Measurements from ENCODE around the gene GRM7. TPM values are rescaled to one million over a fixed set of nuclear protein-coding genes. Genes with fewer than 3 reads are reported as not detected.

GRM7 gene
- total RNA-seq, 1 experiment from 2014 or later, result not detected

DNA sequence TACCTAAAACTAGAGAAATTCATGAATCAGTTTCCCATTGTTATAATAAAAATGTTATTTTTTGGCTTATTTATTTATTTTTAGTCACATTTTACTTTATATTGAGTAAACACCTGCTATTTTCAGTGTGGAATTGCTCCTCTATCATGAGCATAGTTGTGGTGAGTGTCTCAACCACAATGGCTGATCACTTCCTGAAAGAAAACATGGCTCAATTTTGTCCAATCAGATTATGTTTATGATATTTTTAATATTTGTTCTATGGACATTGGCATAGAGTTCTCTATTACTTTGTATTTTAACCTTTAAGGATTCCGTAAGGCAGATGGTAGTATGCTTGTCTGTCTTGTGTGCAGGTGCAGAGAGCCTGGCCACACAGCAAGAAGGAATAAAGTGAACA is 16.2 kb upstream of the GRM7 start:
- Histone ChIP-seq H3K79me2 (ENCODE audit: insufficient read depth, low read length) (no peaks in the 10 kb centered on the region), H3K9me3 (ENCODE audit: control insufficient read depth in 1 of 2, insufficient read depth in 1 of 2, low read depth in 1 of 2, low read length in 2 of 2) (no peaks in the 10 kb centered on the region), H2AFZ (ENCODE audit: low read depth, low read length, poor library complexity, severe bottlenecking) (no peak overlapping the region), H3K9me2 (ENCODE audit: insufficient read depth) (no peaks in the 10 kb centered on the region), H3K4me3 (replicated peaks in 1 of 2; ENCODE audit: low read depth in 1 of 2, low read length in 2 of 2) (no peak overlapping the region), H3K9ac (ENCODE audit: low read length) (no peak overlapping the region), H3K27me3 (ENCODE audit: insufficient read depth, low read length) (no peaks in the 10 kb centered on the region), H3K4me2 (ENCODE audit: low read length) (no peak overlapping the region), H3K27ac (ENCODE audit: low read depth, low read length) (no peak overlapping the region), H4K20me1 (ENCODE audit: insufficient read depth) (no peaks in the 10 kb centered on the region), H3K36me3 (ENCODE audit: control insufficient read depth in 1 of 2, insufficient read depth in 2 of 2, low read length in 2 of 2) (no peaks in the 10 kb centered on the region), H3K4me1 (ENCODE audit: control insufficient read depth in 1 of 2, insufficient read depth in 2 of 2, low read length in 2 of 2) (no peaks in the 10 kb centered on the region)
- no TSS peak for BruUV-seq (replicated peaks)
- ChIA-PET RAD21 (ENCODE audit: low non-redundant PET in 1 of 2, low total read pairs in 2 of 2, uncharacterized antibody in 2 of 2, unreplicated experiment in 2 of 2) (no interaction called here), POLR2A (no interaction called here), CTCF (no interaction called here)
- no peak for DNase-seq (ENCODE audit: low read depth, low spot score)
- TF ChIP-seq FOSL1 (IDR thresholded peaks at IDR 0.05; ENCODE audit: low read depth) (no peak), REST (IDR thresholded peaks at IDR 0.05; ENCODE audit: low read depth) (no peak), SRF (IDR thresholded peaks at IDR 0.05; ENCODE audit: low read depth) (no peak), CTCF (IDR thresholded peaks at IDR 0.05 in 2 of 3, conservative IDR thresholded peaks at IDR 0.05 in 1 of 3; ENCODE audit: borderline replicate concordance in 1 of 3, insufficient read depth in 1 of 3, low read depth in 2 of 3, low read length in 2 of 3) (no peak), POLR2A (IDR thresholded peaks at IDR 0.05; ENCODE audit: borderline replicate concordance, extremely low read depth, insufficient read depth, insufficient read length) (no peak), TCF7L2 (IDR thresholded peaks at IDR 0.05; ENCODE audit: borderline replicate concordance, extremely low read depth, insufficient read depth, insufficient read length) (no peak), EGR1 (IDR thresholded peaks at IDR 0.05; ENCODE audit: low read depth) (no peak), ZNF274 (IDR thresholded peaks at IDR 0.05; ENCODE audit: low read depth, low read length) (no peak), RAD21 (IDR thresholded peaks at IDR 0.05; ENCODE audit: low read depth) (no peak), ELF1 (IDR thresholded peaks at IDR 0.05; ENCODE audit: borderline replicate concordance, low read depth) (no peak), EZH2 (IDR thresholded peaks at IDR 0.05) (no peak), SP1 (IDR thresholded peaks at IDR 0.05; ENCODE audit: low read depth) (no peak)
- TF ChIP-seq, protein P1, sequence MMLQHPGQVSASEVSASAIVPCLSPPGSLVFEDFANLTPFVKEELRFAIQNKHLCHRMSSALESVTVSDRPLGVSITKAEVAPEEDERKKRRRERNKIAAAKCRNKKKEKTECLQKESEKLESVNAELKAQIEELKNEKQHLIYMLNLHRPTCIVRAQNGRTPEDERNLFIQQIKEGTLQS (IDR thresholded peaks at IDR 0.05), result no peak
- TF ChIP-seq, protein P2, sequence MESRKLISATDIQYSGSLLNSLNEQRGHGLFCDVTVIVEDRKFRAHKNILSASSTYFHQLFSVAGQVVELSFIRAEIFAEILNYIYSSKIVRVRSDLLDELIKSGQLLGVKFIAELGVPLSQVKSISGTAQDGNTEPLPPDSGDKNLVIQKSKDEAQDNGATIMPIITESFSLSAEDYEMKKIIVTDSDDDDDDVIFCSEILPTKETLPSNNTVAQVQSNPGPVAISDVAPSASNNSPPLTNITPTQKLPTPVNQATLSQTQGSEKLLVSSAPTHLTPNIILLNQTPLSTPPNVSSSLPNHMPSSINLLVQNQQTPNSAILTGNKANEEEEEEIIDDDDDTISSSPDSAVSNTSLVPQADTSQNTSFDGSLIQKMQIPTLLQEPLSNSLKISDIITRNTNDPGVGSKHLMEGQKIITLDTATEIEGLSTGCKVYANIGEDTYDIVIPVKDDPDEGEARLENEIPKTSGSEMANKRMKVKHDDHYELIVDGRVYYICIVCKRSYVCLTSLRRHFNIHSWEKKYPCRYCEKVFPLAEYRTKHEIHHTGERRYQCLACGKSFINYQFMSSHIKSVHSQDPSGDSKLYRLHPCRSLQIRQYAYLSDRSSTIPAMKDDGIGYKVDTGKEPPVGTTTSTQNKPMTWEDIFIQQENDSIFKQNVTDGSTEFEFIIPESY (IDR thresholded peaks at IDR 0.05; ENCODE audit: extremely low read depth, insufficient replicate concordance, low read length), result no peak
- intact Hi-C loops (cut with micrococcal nuclease), result no loop called here
- ATAC-seq, result no peak
